IMR-90 (cell line): Measurements from ENCODE around the gene FOSB. TPM values are rescaled to one million over a fixed set of nuclear protein-coding genes. Genes with fewer than 3 reads are reported as not detected.

Experiments used
- ATAC-seq: fragments of 200-7000 bp; cut with Tn5 transposase; 2 replicates; pipeline ENCODE4 v1.9.1; 2020; ENCODE audit warnings: low read depth, mild to moderate bottlenecking, moderate library complexity
- BruUV-seq: library from RNA; stranded (reverse); fragments of 400-500 nt; replicated peaks from 2 replicates; lab custom pipeline; 2021; lab: Mats Ljungman, UMichigan
- CTCF ChIA-PET: fragments of 300-600 bp; formaldehyde crosslinking; extraction: SDS; loops from one replicate; lab custom pipeline; 2021; ENCODE audit warnings: antibody characterized with exemption; lab: Yijun Ruan, JAX
- POLR2A ChIA-PET: fragments of 300-600 bp; sonication (Branson Sonifier 250); formaldehyde crosslinking; loops from one replicate; lab custom pipeline; 2022; ENCODE audit warnings: antibody characterized with exemption; ENCODE audit not compliant: unreplicated experiment; lab: Charles Lee
- DNase-seq: peaks from one replicate; pipeline ENCODE4 v3.0.0; 2013
- H2AFZ ChIP-seq: replicated peaks from 2 replicates; pipeline ENCODE3; 2013; ENCODE audit warnings: low read length, mild to moderate bottlenecking; ENCODE audit not compliant: poor library complexity
- H2AK5ac ChIP-seq: 2 replicates; pipeline ENCODE4 v1.6.1; 2013; ENCODE audit warnings: low read depth, low read length, inconsistent platforms
- H2AK9ac ChIP-seq: replicated peaks from 2 replicates; pipeline ENCODE3; 2013; ENCODE audit warnings: mild to moderate bottlenecking, low read depth, low read length, moderate library complexity; ENCODE audit not compliant: poor library complexity
- H2BK120ac ChIP-seq: 2 replicates; pipeline ENCODE4 v1.6.1; 2013; ENCODE audit warnings: low read depth, low read length, inconsistent platforms
- H2BK15ac ChIP-seq: 3 replicates; pipeline ENCODE4 v1.6.1; 2013; ENCODE audit warnings: low read depth, low read length, inconsistent platforms
- H2BK20ac ChIP-seq: 2 replicates; pipeline ENCODE4 v1.6.1; 2013; ENCODE audit warnings: low read depth, mild to moderate bottlenecking, inconsistent platforms, low read length, moderate library complexity
- H2BK5ac ChIP-seq: 2 replicates; pipeline ENCODE4 v1.6.1; 2013; ENCODE audit warnings: mild to moderate bottlenecking, low read depth, low read length, inconsistent platforms; ENCODE audit not compliant: poor library complexity, severe bottlenecking
- H3K14ac ChIP-seq: replicated peaks from 2 replicates; pipeline ENCODE4 v1.6.1; 2013; ENCODE audit warnings: low read depth, low read length, inconsistent platforms
- H3K18ac ChIP-seq: 2 replicates; pipeline ENCODE4 v1.6.1; 2013; ENCODE audit warnings: low read depth, low read length, control low read depth
- H3K23ac ChIP-seq: 2 replicates; pipeline ENCODE4 v1.6.1; 2013; ENCODE audit warnings: low read depth, low read length, inconsistent platforms
- H3K27ac ChIP-seq: 2 replicates; pipeline ENCODE4 v1.5.1; 2013; ENCODE audit warnings: mild to moderate bottlenecking, control low read depth, low read length; ENCODE audit not compliant: insufficient read depth
- H3K27me3 ChIP-seq: 2 replicates; pipeline ENCODE4 v1.6.1; 2013; ENCODE audit warnings: low read length; ENCODE audit not compliant: control insufficient read depth, insufficient read depth
- H3K36me3 ChIP-seq: 2 replicates; pipeline ENCODE4 v1.6.1; 2013; ENCODE audit warnings: low read length, mixed read lengths; ENCODE audit not compliant: control insufficient read depth, insufficient read depth
- H3K4ac ChIP-seq: 2 replicates; pipeline ENCODE4 v1.6.1; 2013; ENCODE audit warnings: low read depth, low read length, inconsistent platforms
- H3K4me1 ChIP-seq: 2 replicates; pipeline ENCODE4 v1.6.1; 2013; ENCODE audit warnings: low read length, mixed read lengths; ENCODE audit not compliant: control insufficient read depth, insufficient read depth
- H3K4me2 ChIP-seq: 2 replicates; pipeline ENCODE4 v1.6.1; 2013; ENCODE audit warnings: low read depth, mild to moderate bottlenecking, control low read depth, low read length, moderate library complexity
- H3K4me3 ChIP-seq: 2 replicates; pipeline ENCODE4 v1.5.1; 2013; ENCODE audit warnings: low read depth, mild to moderate bottlenecking, control low read depth, low read length, moderate library complexity; ENCODE audit not compliant: insufficient read depth
- H3K56ac ChIP-seq: 2 replicates; pipeline ENCODE4 v1.6.1; 2013; ENCODE audit warnings: low read length, inconsistent platforms; ENCODE audit not compliant: insufficient read depth; ENCODE audit errors: extremely low read depth
- H3K79me1 ChIP-seq, 2 experiments: 2 replicates each; pipeline ENCODE4 v1.6.1; 2013; ENCODE audit warnings: low read length in 2 of 2, inconsistent platforms in 1 of 2, low read depth in 1 of 2
- H3K9ac ChIP-seq: 2 replicates; pipeline ENCODE4 v1.6.1; 2013; ENCODE audit warnings: low read depth, low read length, control low read depth
- H3K9me1 ChIP-seq: 2 replicates; pipeline ENCODE4 v1.6.1; 2013; ENCODE audit warnings: low read length, inconsistent platforms; ENCODE audit not compliant: insufficient read depth
- H3K9me3 ChIP-seq: 2 replicates; pipeline ENCODE4 v1.6.1; 2013; ENCODE audit warnings: low read length; ENCODE audit not compliant: control insufficient read depth, insufficient read depth
- H4K20me1 ChIP-seq: 2 replicates; pipeline ENCODE4 v1.6.1; 2013; ENCODE audit warnings: low read length, inconsistent platforms; ENCODE audit not compliant: insufficient read depth
- H4K5ac ChIP-seq: 2 replicates; pipeline ENCODE4 v1.6.1; 2013; ENCODE audit warnings: mild to moderate bottlenecking, low read depth, low read length, control low read depth
- H4K8ac ChIP-seq, 2 experiments: 2 replicates each; pipeline ENCODE4 v1.6.1; 2013; ENCODE audit warnings: low read depth in 2 of 2, low read length in 2 of 2, control low read depth in 1 of 2, inconsistent platforms in 1 of 2
- H4K91ac ChIP-seq: 2 replicates; pipeline ENCODE4 v1.6.1; 2013; ENCODE audit warnings: low read depth, low read length, inconsistent platforms; ENCODE audit not compliant: insufficient read depth
- CHD1 ChIP-seq: IDR thresholded peaks from 2 replicates; pipeline ENCODE4 v1.6.1; 2012; ENCODE audit warnings: low read depth, low read length, improper control_type of control experiment
- CTCF ChIP-seq: conservative IDR thresholded peaks from 2 replicates; pipeline ENCODE4 v1.5.1; 2012; ENCODE audit warnings: mild to moderate bottlenecking, low read depth, low read length, improper control_type of control experiment
- ELK1 ChIP-seq: fragments of 150-350 bp; IDR thresholded peaks from 2 replicates; pipeline ENCODE4 v1.6.1; 2016; ENCODE audit warnings: low read depth, mild to moderate bottlenecking, low read length, moderate library complexity, borderline replicate concordance
- FOS ChIP-seq: fragments of 150-350 bp; IDR thresholded peaks from 2 replicates; pipeline ENCODE4 v1.6.1; 2016; ENCODE audit warnings: low read depth, low read length
- MAFK ChIP-seq: IDR thresholded peaks from 2 replicates; pipeline ENCODE4 v1.6.1; 2012; ENCODE audit warnings: low read depth, low read length, improper control_type of control experiment
- POLR2A ChIP-seq: IDR thresholded peaks from 2 replicates; pipeline ENCODE4 v1.6.1; 2012; ENCODE audit warnings: mild to moderate bottlenecking, low read depth, low read length
- RAD21 ChIP-seq: IDR thresholded peaks from 2 replicates; pipeline ENCODE4 v1.6.1; 2012; ENCODE audit warnings: low read length, improper control_type of control experiment
- RFX5 ChIP-seq: IDR thresholded peaks from 2 replicates; pipeline ENCODE4 v1.8.0; 2012; ENCODE audit warnings: low read depth, mild to moderate bottlenecking, low read length, moderate library complexity
- SMC3 ChIP-seq: fragments of 150-350 bp; IDR thresholded peaks from 2 replicates; pipeline ENCODE4 v1.6.1; 2016; ENCODE audit warnings: low read depth, mild to moderate bottlenecking, antibody characterized with exemption, low read length, moderate library complexity
- WGBS, 2 experiments: methylation state at CpG; one replicate each; pipeline versions ENCODE4 v1.1.5 to v1.1.7; 2013; ENCODE audit warnings: missing lambda C conversion rate in 2 of 2; ENCODE audit not compliant: insufficient read length in 1 of 2; ENCODE audit errors: extremely low coverage in 2 of 2; 5-methylcytosine and 5-hydroxymethylcytosine counted together
- dilution Hi-C: fragments of 300-500 bp; cut with HindIII; formaldehyde crosslinking; loops from one replicate; pipeline ENCODE4 v1.14.3; 2018; ENCODE audit warnings: low sequenced_read_pairs; ENCODE audit not compliant: unreplicated experiment
- in situ Hi-C: fragments of 300-500 bp; cut with MboI; formaldehyde crosslinking; loops from 3 replicates; pipeline ENCODE4 v1.14.3; 2019; ENCODE audit warnings: low sequenced_read_pairs, inconsistent platforms, mixed read lengths
- intact Hi-C: fragments of 100-400 bp; cut with micrococcal nuclease; formaldehyde crosslinking; loops from 2 replicates; pipeline ENCODE4 v1.10.0; 2022
- polyA plus RNA-seq, 3 experiments: library from polyadenylated mRNA; depleted of rRNA; stranded (reverse); fragments of >200 nt; gene quantifications; 2 replicates each; pipeline ENCODE4 v1.2.3, GENCODE V29; 2012; ENCODE audit warnings: low replicate concordance in 1 of 3
- total RNA-seq: library from RNA; depleted of rRNA; stranded (reverse); fragments of >200 nt; gene quantifications from 2 replicates; pipeline ENCODE4 v1.2.3, GENCODE V29; 2012

FOSB gene
- total and polyA plus RNA-seq, 2 of the 4 experiments (the other 2 are of a cell fraction) = 11.1 to 15.6 TPM

DNA sequence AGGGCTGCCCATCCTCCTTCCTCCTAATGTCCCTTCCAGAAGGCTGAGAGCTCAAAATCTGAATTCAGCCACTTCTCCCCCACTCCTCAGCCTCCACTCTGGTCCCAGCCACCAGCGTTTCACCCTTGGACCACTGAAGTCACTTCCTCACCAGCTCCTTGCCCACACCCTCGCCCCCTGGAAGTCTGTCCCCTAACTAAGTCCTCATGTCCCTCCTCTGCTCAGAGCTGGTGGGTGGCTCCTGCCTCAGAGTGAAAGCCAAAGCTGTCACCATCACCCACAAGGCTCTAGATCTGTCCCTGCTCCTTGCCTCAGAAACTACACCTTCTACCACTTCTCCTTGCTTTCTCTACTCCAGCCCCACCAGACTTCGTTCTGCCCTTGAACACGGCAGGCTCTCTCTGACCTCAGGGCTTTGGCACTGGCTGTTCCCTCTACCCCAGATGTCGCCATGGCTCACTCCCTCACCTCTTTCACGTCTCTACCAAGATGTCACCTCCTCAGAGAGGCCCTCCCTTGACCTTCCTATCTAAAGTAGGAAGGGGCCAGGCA is 45.8 kb upstream of the FOSB start:
- DNase-seq (no peak), ATAC-seq (no peak)
- Histone ChIP-seq H3K4me2 (no peak overlapping the region), H2BK5ac (peak overlapping the region; percentile 24), H2BK20ac (no peak overlapping the region), H3K36me3 (peaks cover 32% of the 10 kb centered on the region), H4K91ac (no peak overlapping the region), H3K18ac (no peak overlapping the region), H4K5ac (no peak overlapping the region), H2AFZ (peak overlapping the region; percentile 28), H3K4me3 (no peak overlapping the region), H3K4me1 (peaks cover 5% of the 10 kb centered on the region), H2AK9ac (peak overlapping the region; percentile 83), H2BK15ac (no peak overlapping the region), H3K79me1 (peaks cover 14 to 49% of the 10 kb centered on the region in 2 experiments), H3K9ac (no peak overlapping the region), H3K56ac (no peak overlapping the region), H2AK5ac (peak overlapping the region; percentile 97), H4K8ac (no peak overlapping the region), H4K20me1 (no peaks in the 10 kb centered on the region), H2BK120ac (peak overlapping the region; percentile 37), H3K4ac (peak overlapping the region; percentile 63), H3K9me1 (no peaks in the 10 kb centered on the region; the same call in 1 of the 2 replicates), H3K9me3 (no peaks in the 10 kb centered on the region), H3K14ac (peak overlapping the region; percentile 63; the same call in 1 of the 2 replicates), H3K23ac (peak overlapping the region; percentile 68; the same call in 1 of the 2 replicates), H3K27me3 (no peaks in the 10 kb centered on the region), H3K27ac (no peak overlapping the region; the same call in 1 of the 2 replicates)
- CTCF ChIA-PET = no interaction called here
- 100% methylated on average over 3 of the region's 6 CpGs; no CpG with 5 or more reads in 1 of the 2 experiments for WGBS, 2 experiments
- POLR2A ChIA-PET = no interaction called here
- in situ Hi-C loops (no loop called here), intact Hi-C loops (no loop called here), dilution Hi-C loops (no loop called here)
- no peak for TF ChIP-seq POLR2A
- no peak for TF ChIP-seq CTCF
- no peak for TF ChIP-seq MAFK
- no peak for TF ChIP-seq ELK1
- TF ChIP-seq FOS = no peak
- TF ChIP-seq RAD21 = no peak
- no peak for TF ChIP-seq SMC3
- TF ChIP-seq RFX5 = no peak
- TF ChIP-seq CHD1 = no peak
- no TSS peak for BruUV-seq
